ENCODE results near the gene MAN1C1. TPM values are rescaled to one million over a fixed set of nuclear protein-coding genes. Genes with fewer than 3 reads are reported as not detected.

Gene MAN1C1
- total and polyA plus RNA-seq, 9 of the 15 experiments (the other 6 are each of a cell fraction or from before 2014, with no cell fraction given): 0.04 to 0.44 (median 0.10) TPM; not detected in 3

GRCh38 chr1:25718732-25719131, 102.1 kb downstream of the MAN1C1 start (continued):
- TF ChIP-seq RREB1 (CRISPR knock-in tag; IDR thresholded peaks at IDR 0.05): no peak
- no peak for TF ChIP-seq ZZZ3 (IDR thresholded peaks at IDR 0.05)
- no peak for TF ChIP-seq NCOR1 (IDR thresholded peaks at IDR 0.05)
- TF ChIP-seq E2F4 (CRISPR knock-in tag; IDR thresholded peaks at IDR 0.05; ENCODE audit: low read depth): no peak
- no peak for TF ChIP-seq RBM15 (IDR thresholded peaks at IDR 0.05; ENCODE audit: insufficient read depth, low read length)
- TF ChIP-seq DPF2 (IDR thresholded peaks at IDR 0.05): no peak
- TF ChIP-seq TEAD1 (CRISPR knock-in tag; IDR thresholded peaks at IDR 0.05): no peak
